ENCODE data around the gene GPR84. TPM values are rescaled to one million over a fixed set of nuclear protein-coding genes. Genes with fewer than 3 reads are reported as not detected.

GPR84 gene
- total and polyA plus RNA-seq, 2 experiments from 2014 or later = not detected

DNA sequence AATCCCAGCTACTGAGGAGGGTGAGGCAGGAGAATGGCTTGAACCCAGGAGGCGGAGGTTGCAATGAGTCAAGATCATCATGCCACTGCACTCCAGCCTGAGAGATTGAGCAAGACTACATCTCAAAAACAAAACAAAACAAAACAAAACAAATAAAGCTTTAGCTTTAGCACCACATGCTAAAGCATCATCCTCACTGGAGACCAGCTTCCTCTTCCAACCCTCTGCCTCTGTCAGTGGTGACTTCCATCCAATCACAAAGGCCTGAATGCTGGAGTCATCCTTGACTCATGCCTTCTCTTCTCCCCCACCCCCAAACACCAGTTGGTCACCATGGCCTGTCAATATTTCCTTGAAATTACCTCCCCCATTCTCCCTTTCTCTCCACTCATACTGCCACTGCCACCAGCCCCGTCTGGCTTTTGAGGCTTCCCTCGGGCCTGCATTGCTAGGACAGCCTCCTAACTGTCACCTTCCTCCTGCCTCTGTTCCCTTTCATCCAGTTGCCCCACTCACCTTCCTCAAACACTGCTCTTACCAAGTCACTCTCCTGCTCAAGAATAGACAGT lies 18.8 kb upstream of the GPR84 start (continued):
- TF ChIP-seq NANOG (IDR thresholded peaks at IDR 0.05; ENCODE audit: borderline replicate concordance) = no peak
- no peak for TF ChIP-seq EZH2phosphoT487 (IDR thresholded peaks at IDR 0.05; ENCODE audit: unreplicated experiment)
- no peak for TF ChIP-seq ZNF114 (CRISPR knock-in tag; IDR thresholded peaks at IDR 0.05)
- TF ChIP-seq, protein P1, sequence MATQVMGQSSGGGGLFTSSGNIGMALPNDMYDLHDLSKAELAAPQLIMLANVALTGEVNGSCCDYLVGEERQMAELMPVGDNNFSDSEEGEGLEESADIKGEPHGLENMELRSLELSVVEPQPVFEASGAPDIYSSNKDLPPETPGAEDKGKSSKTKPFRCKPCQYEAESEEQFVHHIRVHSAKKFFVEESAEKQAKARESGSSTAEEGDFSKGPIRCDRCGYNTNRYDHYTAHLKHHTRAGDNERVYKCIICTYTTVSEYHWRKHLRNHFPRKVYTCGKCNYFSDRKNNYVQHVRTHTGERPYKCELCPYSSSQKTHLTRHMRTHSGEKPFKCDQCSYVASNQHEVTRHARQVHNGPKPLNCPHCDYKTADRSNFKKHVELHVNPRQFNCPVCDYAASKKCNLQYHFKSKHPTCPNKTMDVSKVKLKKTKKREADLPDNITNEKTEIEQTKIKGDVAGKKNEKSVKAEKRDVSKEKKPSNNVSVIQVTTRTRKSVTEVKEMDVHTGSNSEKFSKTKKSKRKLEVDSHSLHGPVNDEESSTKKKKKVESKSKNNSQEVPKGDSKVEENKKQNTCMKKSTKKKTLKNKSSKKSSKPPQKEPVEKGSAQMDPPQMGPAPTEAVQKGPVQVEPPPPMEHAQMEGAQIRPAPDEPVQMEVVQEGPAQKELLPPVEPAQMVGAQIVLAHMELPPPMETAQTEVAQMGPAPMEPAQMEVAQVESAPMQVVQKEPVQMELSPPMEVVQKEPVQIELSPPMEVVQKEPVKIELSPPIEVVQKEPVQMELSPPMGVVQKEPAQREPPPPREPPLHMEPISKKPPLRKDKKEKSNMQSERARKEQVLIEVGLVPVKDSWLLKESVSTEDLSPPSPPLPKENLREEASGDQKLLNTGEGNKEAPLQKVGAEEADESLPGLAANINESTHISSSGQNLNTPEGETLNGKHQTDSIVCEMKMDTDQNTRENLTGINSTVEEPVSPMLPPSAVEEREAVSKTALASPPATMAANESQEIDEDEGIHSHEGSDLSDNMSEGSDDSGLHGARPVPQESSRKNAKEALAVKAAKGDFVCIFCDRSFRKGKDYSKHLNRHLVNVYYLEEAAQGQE (IDR thresholded peaks at IDR 0.05; ENCODE audit: unreplicated experiment) = no peak
- TF ChIP-seq JUNB (IDR thresholded peaks at IDR 0.05; ENCODE audit: unreplicated experiment) = no peak
- TF ChIP-seq, protein P2, sequence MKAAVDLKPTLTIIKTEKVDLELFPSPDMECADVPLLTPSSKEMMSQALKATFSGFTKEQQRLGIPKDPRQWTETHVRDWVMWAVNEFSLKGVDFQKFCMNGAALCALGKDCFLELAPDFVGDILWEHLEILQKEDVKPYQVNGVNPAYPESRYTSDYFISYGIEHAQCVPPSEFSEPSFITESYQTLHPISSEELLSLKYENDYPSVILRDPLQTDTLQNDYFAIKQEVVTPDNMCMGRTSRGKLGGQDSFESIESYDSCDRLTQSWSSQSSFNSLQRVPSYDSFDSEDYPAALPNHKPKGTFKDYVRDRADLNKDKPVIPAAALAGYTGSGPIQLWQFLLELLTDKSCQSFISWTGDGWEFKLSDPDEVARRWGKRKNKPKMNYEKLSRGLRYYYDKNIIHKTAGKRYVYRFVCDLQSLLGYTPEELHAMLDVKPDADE (IDR thresholded peaks at IDR 0.05) = no peak

DNA sequence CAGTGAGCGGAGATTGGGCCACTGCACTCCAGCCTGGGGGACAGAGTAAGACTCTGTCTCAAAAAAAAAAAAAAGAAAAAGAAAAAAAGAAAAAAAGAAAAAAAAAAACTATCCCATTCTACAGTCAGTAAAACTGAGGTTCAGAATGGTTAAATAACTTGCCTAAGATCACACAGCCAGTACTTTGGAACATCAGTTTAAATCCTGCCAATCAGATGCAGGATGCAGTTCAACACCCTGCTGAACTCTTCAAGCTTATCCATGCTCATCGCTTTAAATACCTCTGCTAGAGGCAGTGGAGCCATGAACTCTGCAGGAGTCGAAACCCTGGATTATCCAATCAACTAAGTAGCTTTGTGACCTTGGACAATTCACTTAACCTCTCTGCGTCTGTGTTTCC lies 16.9 kb upstream of the GPR84 start:
- no peak overlapping the region for H3K27ac ChIP-seq (ENCODE audit: low read depth)
- ATAC-seq (no peak), DNase-seq (ENCODE audit: low spot score) (no peak)
- no peaks in the 10 kb centered on the region for H3K79me2 ChIP-seq (replicated peaks; ENCODE audit: insufficient read depth)
- no peak overlapping the region for H2AFZ ChIP-seq
- H4K20me1 ChIP-seq (replicated peaks; ENCODE audit: insufficient read depth) = no peaks in the 10 kb centered on the region; the same call in none of the 2 replicates
- no peak overlapping the region for H3K4me2 ChIP-seq
- H3K4me3 ChIP-seq = no peak overlapping the region
- Mint-ChIP-seq H3K27ac (no peak overlapping the region), H3K36me3 (ENCODE audit: low read depth) (peaks cover 16% of the 10 kb centered on the region), H3K4me3 (no peak overlapping the region), H3K4me1 (peaks cover 40% of the 10 kb centered on the region), H3K27me3 (ENCODE audit: insufficient read depth, low read depth, poor library complexity) (peaks cover 29% of the 10 kb centered on the region), H3K9me3 (no peaks in the 10 kb centered on the region)
- H3K36me3 ChIP-seq (ENCODE audit: insufficient read depth) = peaks cover 5% of the 10 kb centered on the region; the same call in 1 of the 2 replicates
- peaks cover 17% of the 10 kb centered on the region; the same call in 1 of the 2 replicates for H3K27me3 ChIP-seq (ENCODE audit: insufficient read depth)
- H3K9me2 ChIP-seq (ENCODE audit: insufficient read depth) = no peaks in the 10 kb centered on the region
- peaks cover 2% of the 10 kb centered on the region; the same call in 1 of the 2 replicates for H3F3A ChIP-seq (replicated peaks; ENCODE audit: low read depth)
- H3K4me1 ChIP-seq (ENCODE audit: insufficient read depth) = peaks cover 34% of the 10 kb centered on the region
- TF ChIP-seq, protein P2 (IDR thresholded peaks at IDR 0.05) = no peak
- TF ChIP-seq ZNF114 (CRISPR knock-in tag; IDR thresholded peaks at IDR 0.05) = no peak
- TF ChIP-seq ZNF331 (CRISPR knock-in tag; IDR thresholded peaks at IDR 0.05; ENCODE audit: low read depth) = no peak
- TF ChIP-seq, protein P3, sequence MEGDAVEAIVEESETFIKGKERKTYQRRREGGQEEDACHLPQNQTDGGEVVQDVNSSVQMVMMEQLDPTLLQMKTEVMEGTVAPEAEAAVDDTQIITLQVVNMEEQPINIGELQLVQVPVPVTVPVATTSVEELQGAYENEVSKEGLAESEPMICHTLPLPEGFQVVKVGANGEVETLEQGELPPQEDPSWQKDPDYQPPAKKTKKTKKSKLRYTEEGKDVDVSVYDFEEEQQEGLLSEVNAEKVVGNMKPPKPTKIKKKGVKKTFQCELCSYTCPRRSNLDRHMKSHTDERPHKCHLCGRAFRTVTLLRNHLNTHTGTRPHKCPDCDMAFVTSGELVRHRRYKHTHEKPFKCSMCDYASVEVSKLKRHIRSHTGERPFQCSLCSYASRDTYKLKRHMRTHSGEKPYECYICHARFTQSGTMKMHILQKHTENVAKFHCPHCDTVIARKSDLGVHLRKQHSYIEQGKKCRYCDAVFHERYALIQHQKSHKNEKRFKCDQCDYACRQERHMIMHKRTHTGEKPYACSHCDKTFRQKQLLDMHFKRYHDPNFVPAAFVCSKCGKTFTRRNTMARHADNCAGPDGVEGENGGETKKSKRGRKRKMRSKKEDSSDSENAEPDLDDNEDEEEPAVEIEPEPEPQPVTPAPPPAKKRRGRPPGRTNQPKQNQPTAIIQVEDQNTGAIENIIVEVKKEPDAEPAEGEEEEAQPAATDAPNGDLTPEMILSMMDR (conservative IDR thresholded peaks at IDR 0.05; ENCODE audit: low read depth in 2 of 2) = no peak
- no peak for TF ChIP-seq NANOG (IDR thresholded peaks at IDR 0.05; ENCODE audit: borderline replicate concordance)
- no peak for TF ChIP-seq POLR2AphosphoS5 (IDR thresholded peaks at IDR 0.05; ENCODE audit: low read depth)
- no peak for TF ChIP-seq JUNB (IDR thresholded peaks at IDR 0.05; ENCODE audit: unreplicated experiment)
- TF ChIP-seq, protein P1 (IDR thresholded peaks at IDR 0.05; ENCODE audit: unreplicated experiment) = no peak
